ENCODE data around the gene ADD1. TPM values are rescaled to one million over a fixed set of nuclear protein-coding genes. Genes with fewer than 3 reads are reported as not detected.

ADD1 gene
- total RNA-seq, 2 experiments from 2014 or later: 153 TPM

DNA sequence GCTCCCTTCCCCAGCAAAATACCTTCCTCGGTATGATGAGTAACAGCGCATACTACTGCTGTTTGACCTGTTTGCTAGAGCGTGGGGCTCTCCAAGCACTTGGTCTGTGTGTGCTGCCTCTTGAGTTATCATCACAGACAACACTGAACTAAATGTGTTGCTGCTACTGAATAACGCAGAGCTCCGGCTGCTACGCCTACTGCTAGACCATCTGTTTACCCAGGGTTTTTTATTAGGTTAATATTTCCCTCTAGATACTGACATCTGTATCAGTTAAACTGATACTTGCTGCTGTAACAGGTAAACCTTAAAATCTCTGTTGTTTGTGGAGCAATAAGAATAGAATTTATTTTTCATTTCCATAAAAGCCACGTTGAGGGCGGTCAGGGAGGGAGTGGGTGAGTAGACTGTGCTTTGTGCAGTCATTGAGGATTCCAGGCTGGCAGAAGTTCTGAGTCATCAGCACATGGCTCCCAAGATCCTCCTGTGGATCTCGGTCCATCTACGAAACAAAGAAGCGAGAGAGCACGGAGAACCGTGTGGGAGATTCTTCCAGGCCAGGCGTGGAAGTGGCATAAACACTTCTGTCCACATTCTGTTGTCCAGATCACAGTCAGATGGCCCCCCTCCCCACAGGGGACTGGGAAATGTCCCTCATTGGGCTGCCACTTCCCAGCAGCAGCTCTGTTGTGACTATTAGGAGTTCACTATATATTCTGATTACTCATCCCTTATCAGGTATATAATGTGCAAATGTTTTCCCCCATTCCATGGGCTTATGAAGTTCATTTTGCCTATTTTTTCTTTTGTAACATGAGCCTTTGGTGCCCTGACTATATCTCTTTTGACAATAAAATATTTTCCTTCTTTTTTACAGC, 133.8 kb downstream of the ADD1 start:
- Histone ChIP-seq H3K27ac (ENCODE audit: low read depth in 1 of 2, low read length in 2 of 2) (no peak overlapping the region), H3K4me3 (ENCODE audit: low read length) (no peak overlapping the region), H3K36me3 (ENCODE audit: insufficient read depth, low read length) (no peaks in the 10 kb centered on the region), H3K4me1 (ENCODE audit: insufficient read depth, low read length) (peaks cover 2% of the 10 kb centered on the region), H3K9me3 (ENCODE audit: control insufficient read depth in 1 of 2, insufficient read depth in 1 of 2, low read length in 2 of 2) (peaks cover 5 to 19% of the 10 kb centered on the region in 2 experiments), H3K27me3 (ENCODE audit: control insufficient read depth in 1 of 2, insufficient read depth in 2 of 2, low read length in 2 of 2) (peaks cover 0 to 8% of the 10 kb centered on the region in 2 experiments)
- no peak overlapping the region for H3K27ac Mint-ChIP-seq
- POLR2A ChIA-PET: interaction anchor here (0.7 to 1.2 kb wide), 3 partner anchors 14 to 61 kb away, joined by 3 to 6 read pairs (median 6); partner anchors contain the start of genes GRK4 and NOP14
- intact Hi-C loops (cut with DNase I, micrococcal nuclease): loop anchor here (1.0 to 5.0 kb wide), 2 partner anchors 60 kb away; no protein-coding TSS in a partner anchor
- H3K4me3 Mint-ChIP-seq: no peak overlapping the region
- ATAC-seq (ENCODE audit: poor library complexity) (no peak), DNase-seq (no peak)
- H3K9me3 Mint-ChIP-seq: no peaks in the 10 kb centered on the region
- H3K36me3 Mint-ChIP-seq (ENCODE audit: low read depth): no peaks in the 10 kb centered on the region
- TF ChIP-seq, protein P1, sequence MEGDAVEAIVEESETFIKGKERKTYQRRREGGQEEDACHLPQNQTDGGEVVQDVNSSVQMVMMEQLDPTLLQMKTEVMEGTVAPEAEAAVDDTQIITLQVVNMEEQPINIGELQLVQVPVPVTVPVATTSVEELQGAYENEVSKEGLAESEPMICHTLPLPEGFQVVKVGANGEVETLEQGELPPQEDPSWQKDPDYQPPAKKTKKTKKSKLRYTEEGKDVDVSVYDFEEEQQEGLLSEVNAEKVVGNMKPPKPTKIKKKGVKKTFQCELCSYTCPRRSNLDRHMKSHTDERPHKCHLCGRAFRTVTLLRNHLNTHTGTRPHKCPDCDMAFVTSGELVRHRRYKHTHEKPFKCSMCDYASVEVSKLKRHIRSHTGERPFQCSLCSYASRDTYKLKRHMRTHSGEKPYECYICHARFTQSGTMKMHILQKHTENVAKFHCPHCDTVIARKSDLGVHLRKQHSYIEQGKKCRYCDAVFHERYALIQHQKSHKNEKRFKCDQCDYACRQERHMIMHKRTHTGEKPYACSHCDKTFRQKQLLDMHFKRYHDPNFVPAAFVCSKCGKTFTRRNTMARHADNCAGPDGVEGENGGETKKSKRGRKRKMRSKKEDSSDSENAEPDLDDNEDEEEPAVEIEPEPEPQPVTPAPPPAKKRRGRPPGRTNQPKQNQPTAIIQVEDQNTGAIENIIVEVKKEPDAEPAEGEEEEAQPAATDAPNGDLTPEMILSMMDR (IDR thresholded peaks at IDR 0.05): no peak
- H3K4me1 Mint-ChIP-seq (ENCODE audit: low read depth): no peaks in the 10 kb centered on the region
- CTCF ChIA-PET: interaction anchor here (1.0 kb wide), 1 partner anchor 14 kb away, joined by 5 read pairs; the partner anchor contains the start of genes GRK4 and NOP14
- H3K27me3 Mint-ChIP-seq: no peaks in the 10 kb centered on the region

Other genes with a start within 250 kb of the ADD1 start
- gene TNIP2, start 87.5 kb upstream of the ADD1 start, total RNA-seq: 10 to 100 TPM; 43.8 to 49.1 TPM
- 10 to 100 TPM; 30.1 to 30.5 TPM for gene SH3BP2, start 50.8 kb upstream of the ADD1 start, total RNA-seq
- 10 to 100 TPM; 21.8 TPM for gene NOP14, start 119.6 kb downstream of the ADD1 start, total RNA-seq
- gene GRK4, start 119.7 kb downstream of the ADD1 start, total RNA-seq: 1 to 10 TPM; 1.2 to 1.8 TPM
- not detected for gene HTT-AS, start 230.7 kb downstream of the ADD1 start, total RNA-seq
- gene HTT, start 230.8 kb downstream of the ADD1 start, total RNA-seq: 10 to 100 TPM; 56.9 to 62.6 TPM

Measured in CD4-positive, alpha-beta T cell (primary cell).